Right lobe of liver (tissue), 6 donors: Measurements from ENCODE around the gene IWS1. TPM values are rescaled to one million over a fixed set of nuclear protein-coding genes. Genes with fewer than 3 reads are reported as not detected.
"Not testable (repeated sequence)": the region's sequence is repeated elsewhere in the genome, so short reads cannot be mapped to it uniquely, and the experiment has no call there.

Experiments used
- ATAC-seq, 4 donors: fragments of 200-7000 bp; cut with Tn5 transposase; one replicate each; pipeline ENCODE4 v1.9.1; 2020; ENCODE audit warnings: mild to moderate bottlenecking in 4 of 4, moderate library complexity in 4 of 4
- DNase-seq, 3 donors: peaks; one replicate each; pipeline ENCODE4 v3.0.0-alpha.2; 2020
- H3K27ac ChIP-seq, 3 donors: fragments of 200-600 bp; one replicate each; pipeline ENCODE4 v1.8.0; 2022
- H3K27me3 ChIP-seq, 2 donors: fragments of 200-600 bp; one replicate each; pipeline ENCODE4 v1.8.0; 2022
- H3K36me3 ChIP-seq, 4 donors: fragments of 200-600 bp; sonication (generic) in 1 of 4; one replicate each; pipeline versions ENCODE4 v1.5.1 to v1.8.0; 2017 to 2022; ENCODE audit warnings: control low read depth in 1 of 4
- H3K4me1 ChIP-seq, 4 donors: fragments of 200-600 bp; sonication (generic) in 1 of 4; one replicate each; pipeline versions ENCODE4 v1.5.1 to v1.8.0; 2017 to 2022; ENCODE audit warnings: control low read depth in 1 of 4
- H3K4me3 ChIP-seq, 3 donors: fragments of 200-600 bp; one replicate each; pipeline ENCODE4 v1.8.0; 2022
- H3K9me3 ChIP-seq, 4 donors: fragments of 200-600 bp; sonication (generic) in 1 of 4; one replicate each; pipeline versions ENCODE4 v1.5.1 to v1.8.0; 2017 to 2022; ENCODE audit warnings: control low read depth in 1 of 4
- CTCF ChIP-seq, 4 donors: fragments of 200-600 bp in 3 of 4; fragments of 450-650 bp in 1 of 4; IDR thresholded peaks; one replicate each; pipeline versions ENCODE4 v1.5.1 to v1.8.0; 2016 to 2022; ENCODE audit warnings: antibody characterized with exemption in 4 of 4, mild to moderate bottlenecking in 2 of 4
- POLR2A ChIP-seq: fragments of 450-650 bp; IDR thresholded peaks from one replicate; pipeline ENCODE4 v1.6.1; 2017; ENCODE audit warnings: antibody characterized with exemption, mild to moderate bottlenecking
- WGBS: methylation state at CpG from one replicate; pipeline ENCODE4 v1.1.6; 2018; ENCODE audit warnings: low coverage, low lambda C conversion rate; ENCODE audit not compliant: insufficient coverage; ENCODE audit errors: missing lambda C conversion rate; 5-methylcytosine and 5-hydroxymethylcytosine counted together
- intact Hi-C, 2 donors: fragments of 100-400 bp; cut with DNase I; formaldehyde crosslinking; loops; one replicate each; pipeline versions ENCODE4 v1.11.2 to v1.14.1; 2022
- total RNA-seq, 6 experiments: library from RNA; depleted of rRNA in 2 of 6; stranded (reverse); fragments of >200 nt in 2 of 6; fragmentation: NEBNext Ultra II Directional in 3 of 6; extraction: Animal tissue kit (Norgen Biotek cat#: 25700) in 3 of 6; gene quantifications; one replicate each; pipeline versions ENCODE4 v1.1.0 to v1.2.4, GENCODE V29; 2016 to 2023
- donor health status: DM: no; HTN: yes; CAD: no.
- donor health status: DM: no; HTN: no; CAD: no.
- donor health status: DM: no; HTN: no; CAD: no.
- donor health status: DM: no; HTN: yes; CAD: no.
- donor health status: DM: no; HTN: yes; CAD: no.

IWS1 gene
- total RNA-seq, 6 experiments from 2014 or later, result 15.7 to 27.9 (median 20.1) TPM

DNA sequence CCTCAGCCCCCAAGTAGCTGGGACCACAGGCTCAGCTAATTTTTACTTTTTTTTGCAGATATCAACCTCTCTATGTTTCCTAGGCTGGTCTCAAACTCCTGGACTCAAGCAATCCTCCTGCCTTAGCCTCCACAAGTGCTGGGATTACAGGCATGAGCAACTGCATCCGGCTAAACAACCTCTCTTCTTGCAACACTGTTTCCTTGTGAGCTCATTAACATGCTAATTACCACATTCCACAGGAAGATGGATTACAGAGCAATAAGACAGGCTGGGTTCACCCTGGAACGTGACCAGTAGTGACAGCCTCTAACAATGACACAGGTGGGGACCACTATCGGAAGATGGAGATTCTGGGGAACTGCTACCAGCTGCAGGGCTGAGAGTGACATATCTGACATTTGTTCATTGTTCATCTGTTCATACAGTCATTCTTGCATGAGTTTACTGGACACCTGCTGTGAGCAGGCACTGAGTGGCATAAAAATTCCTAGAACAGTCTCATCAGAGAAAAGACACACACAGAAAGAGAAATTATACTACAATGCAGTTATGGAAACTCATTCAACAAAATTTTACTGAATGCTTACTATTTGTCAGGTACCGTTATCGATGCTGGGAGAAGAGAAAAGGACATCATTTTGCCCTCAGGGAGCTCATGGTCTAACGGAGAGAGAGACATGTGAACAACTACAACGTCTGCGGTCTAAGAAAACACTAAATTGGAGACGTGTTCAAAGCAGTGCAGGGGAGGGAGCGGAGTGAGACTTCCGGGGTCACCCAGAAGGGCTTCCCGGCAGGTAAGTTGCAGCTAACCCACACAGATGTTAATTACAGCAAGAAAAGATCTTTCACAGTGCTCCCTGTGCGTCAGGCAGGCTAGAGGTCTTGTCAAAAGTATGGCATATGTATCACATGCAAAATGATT lies 70.5 kb downstream of the IWS1 start:
- peak overlapping the region; percentile 51 to 87 (median 82) for H3K27ac ChIP-seq
- ATAC-seq (peak in 3 of 4 donors; percentile 1 to 34 (median 1)), DNase-seq (no peak)
- H3K9me3 ChIP-seq, result no peaks in the 10 kb centered on the region
- H3K27me3 ChIP-seq, result no peaks in the 10 kb centered on the region
- 40% methylated on average over 13 of the region's 13 CpGs for WGBS
- peak overlapping the region in 2 of 3 donors; percentile 33 to 38 for H3K4me3 ChIP-seq
- no peaks in the 10 kb centered on the region for H3K36me3 ChIP-seq
- TF ChIP-seq CTCF (IDR thresholded peaks at IDR 0.05) (no peak), POLR2A (no peak)
- peaks cover 0 to 31% (median 13%) of the 10 kb centered on the region in 4 donors for H3K4me1 ChIP-seq
- intact Hi-C loops, result no loop called here

- H3K27ac ChIP-seq, result peak overlapping the region; percentile 51 to 87 (median 82)
- peaks cover 0 to 31% (median 13%) of the 10 kb centered on the region in 4 donors for H3K4me1 ChIP-seq
- peak; percentile 82 to 94 (median 92) for DNase-seq
- peak overlapping the region in 2 of 3 donors; percentile 33 to 38 for H3K4me3 ChIP-seq
- no peaks in the 10 kb centered on the region for H3K27me3 ChIP-seq
- WGBS, result 21% methylated on average over 17 of the region's 19 CpGs
- H3K9me3 ChIP-seq, result no peaks in the 10 kb centered on the region
- no peaks in the 10 kb centered on the region for H3K36me3 ChIP-seq
- intact Hi-C loops, result no loop called here
- peak in 1 of 4 donors; percentile 2 for TF ChIP-seq CTCF (IDR thresholded peaks at IDR 0.05)
- no peak for TF ChIP-seq POLR2A
- peak; percentile 91 to 96 (median 94) for ATAC-seq
Observed at GRCh38 chr2:127454595-127455565, 71.4 kb downstream of the IWS1 start.

DNA sequence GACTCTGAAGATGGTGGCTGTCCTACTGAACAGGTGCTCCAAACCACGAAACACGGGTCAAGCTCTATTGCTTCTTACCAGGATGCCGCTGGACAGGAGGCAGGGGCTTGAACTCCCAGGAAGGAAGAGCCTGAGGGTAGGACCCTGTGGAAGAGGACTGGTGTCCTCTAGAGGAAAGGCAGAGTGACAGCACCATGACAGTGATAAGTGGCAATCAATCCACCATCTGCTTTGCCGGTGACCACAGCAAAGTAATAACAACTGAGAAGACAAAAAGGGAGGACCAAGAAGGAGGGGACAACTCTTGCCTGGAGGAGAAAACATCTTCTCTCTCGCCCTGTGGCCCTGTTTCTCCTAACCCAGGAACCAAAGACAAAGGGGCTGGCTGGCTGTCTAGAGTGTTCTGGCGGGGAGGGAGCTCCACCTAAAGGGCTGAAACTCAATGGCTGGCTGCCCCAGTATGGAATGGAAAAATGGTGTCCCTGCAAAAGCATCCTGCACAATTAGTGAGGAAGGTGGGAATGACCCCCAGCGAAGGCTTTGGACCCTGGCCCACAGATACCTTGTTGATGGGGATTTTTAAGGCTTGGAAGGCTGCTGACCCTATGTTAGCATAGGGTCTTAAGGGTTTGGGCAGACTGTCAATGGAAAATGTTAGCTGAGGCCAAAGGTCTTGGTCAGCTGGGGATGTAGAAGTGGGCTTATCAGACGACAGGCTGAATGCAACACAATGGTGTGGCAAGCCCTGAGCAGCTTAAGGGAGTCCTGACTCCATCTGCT lies 72.7 kb downstream of the IWS1 start:
- no peaks in the 10 kb centered on the region for H3K27me3 ChIP-seq
- intact Hi-C loops, result no loop called here
- H3K36me3 ChIP-seq, result no peaks in the 10 kb centered on the region
- peak; percentile 49 to 66 (median 50) for ATAC-seq
- 47% methylated on average over 4 of the region's 8 CpGs for WGBS
- TF ChIP-seq CTCF (IDR thresholded peaks at IDR 0.05) (peak; percentile 34 to 54 (median 43)), POLR2A (no peak)
- H3K9me3 ChIP-seq, result no peaks in the 10 kb centered on the region
- peak overlapping the region in 2 of 3 donors; percentile 82 to 87 for H3K27ac ChIP-seq
- H3K4me1 ChIP-seq, result peaks cover 0 to 31% (median 13%) of the 10 kb centered on the region in 4 donors
- no peak overlapping the region for H3K4me3 ChIP-seq
- no peak for DNase-seq

DNA sequence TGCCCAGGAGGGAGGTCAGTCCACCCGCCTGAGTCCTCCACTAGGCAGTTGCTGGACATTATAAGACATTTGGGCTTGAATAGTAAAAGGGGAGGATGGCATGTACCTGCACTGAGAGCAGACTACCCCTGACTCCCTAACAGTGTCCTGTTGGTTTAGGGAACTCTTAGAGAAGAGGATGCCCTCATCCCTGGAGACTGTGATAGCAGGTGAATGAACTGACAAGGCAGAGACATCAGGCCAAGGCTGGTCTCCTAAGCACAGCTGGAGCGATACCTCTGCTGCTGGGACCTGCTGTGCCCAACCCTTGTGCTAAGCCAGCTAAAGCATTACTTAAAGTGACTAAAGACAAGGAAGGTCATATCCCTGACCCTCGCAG lies 73.3 kb downstream of the IWS1 start:
- WGBS, result 71% methylated on average over 1 of the region's 3 CpGs

DNA sequence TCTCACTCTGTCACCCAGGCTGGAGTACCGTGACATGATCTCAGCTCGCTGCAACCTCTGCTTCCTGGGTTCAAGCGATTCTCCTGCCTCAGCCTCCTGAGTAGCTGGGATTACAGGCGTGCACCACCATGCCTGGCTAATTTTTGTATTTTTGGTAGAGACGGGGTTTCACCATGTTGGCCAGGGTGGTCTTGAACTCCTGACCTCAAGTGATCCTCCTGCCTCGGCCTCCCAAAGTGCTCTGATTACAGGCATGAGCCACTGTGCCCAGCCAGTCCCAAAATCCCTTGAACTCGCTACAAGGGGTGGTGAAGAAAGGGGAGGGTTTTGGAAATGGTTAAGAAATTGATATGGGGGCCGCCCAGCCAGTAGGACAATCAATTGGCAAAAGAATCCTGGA lies 73.9 kb downstream of the IWS1 start:
- 93% methylated on average over 3 of the region's 8 CpGs for WGBS
- H3K27me3 ChIP-seq, intact Hi-C loops, H3K27ac ChIP-seq, DNase-seq, ATAC-seq, H3K9me3 ChIP-seq, H3K36me3 ChIP-seq, H3K4me3 ChIP-seq: not testable (repeated sequence)
- peaks cover 0 to 31% (median 13%) of the 10 kb centered on the region in 4 donors for H3K4me1 ChIP-seq

More for the DNA sequence above, 73.3 kb downstream of the IWS1 start:
- intact Hi-C loops, result no loop called here
- TF ChIP-seq CTCF (IDR thresholded peaks at IDR 0.05), result no peak
- no peak for TF ChIP-seq POLR2A
- Histone ChIP-seq H3K27ac (no peak overlapping the region), H3K36me3 (no peaks in the 10 kb centered on the region), H3K4me3 (no peak overlapping the region), H3K4me1 (peaks cover 0 to 31% (median 13%) of the 10 kb centered on the region in 4 donors), H3K27me3 (no peaks in the 10 kb centered on the region), H3K9me3 (no peaks in the 10 kb centered on the region)
- DNase-seq (no peak), ATAC-seq (no peak)
